ENCODE measurements around the gene RAB11FIP2. TPM values are rescaled to one million over a fixed set of nuclear protein-coding genes. Genes with fewer than 3 reads are reported as not detected.

The RAB11FIP2 gene
- total RNA-seq, 1 experiment from 2014 or later: 18.4 TPM

DNA sequence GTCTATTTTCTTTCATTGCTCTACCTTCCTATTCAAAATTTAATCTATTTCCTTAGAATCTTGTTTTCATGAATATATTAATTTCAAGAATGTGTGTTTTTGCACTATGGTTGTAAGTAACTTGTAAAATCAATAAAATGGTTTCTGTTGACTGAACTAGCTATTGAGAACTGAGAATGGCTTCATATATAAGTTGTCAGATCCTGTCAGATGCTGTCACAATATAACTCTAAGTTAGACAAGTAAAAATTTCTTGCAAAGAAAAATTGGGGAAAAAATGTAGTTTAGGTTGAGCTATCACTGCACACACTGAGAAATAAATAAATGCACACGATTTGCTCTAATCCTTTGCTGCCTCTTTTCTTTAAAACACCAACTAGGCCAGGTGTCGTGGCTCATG, 89.8 kb downstream of the RAB11FIP2 start:
- Histone ChIP-seq H3K79me1 (ENCODE audit: insufficient read depth, low read depth, low read length, poor library complexity, severe bottlenecking) (no peaks in the 10 kb centered on the region), H3K27ac (ENCODE audit: insufficient read length, low read depth, low read length) (no peak overlapping the region), H3K56ac (ENCODE audit: insufficient read length, low read depth, low read length) (no peak overlapping the region), H4K5ac (ENCODE audit: insufficient read length, low read depth, low read length) (no peak overlapping the region), H3K23me2 (ENCODE audit: insufficient read length, low read depth, low read length, poor library complexity, severe bottlenecking) (no peaks in the 10 kb centered on the region), H3K14ac (ENCODE audit: insufficient read depth, low read length) (no peak overlapping the region), H2BK12ac (ENCODE audit: insufficient read length, low read depth, low read length) (no peak overlapping the region), H3K9ac (ENCODE audit: extremely low read depth, insufficient read length, low read length) (no peak overlapping the region), H4K8ac (replicated peaks; ENCODE audit: insufficient read length, low read depth, low read length) (no peak overlapping the region), H3K4me2 (ENCODE audit: insufficient read depth, insufficient read length, low read length) (no peak overlapping the region), H3K4me1 (ENCODE audit: insufficient read depth, low read length) (no peaks in the 10 kb centered on the region), H3K27me3 (ENCODE audit: insufficient read depth, low read length) (no peaks in the 10 kb centered on the region), H4K91ac (ENCODE audit: insufficient read length, low read depth, low read length) (no peak overlapping the region), H3T11ph (ENCODE audit: low read length) (no peak overlapping the region), H3K4ac (ENCODE audit: low read depth, low read length) (no peak overlapping the region), H4K20me1 (ENCODE audit: control insufficient read depth, insufficient read depth, insufficient read length) (no peaks in the 10 kb centered on the region), H3K9me3 (ENCODE audit: control insufficient read depth, low read depth, low read length) (no peaks in the 10 kb centered on the region), H2AK5ac (ENCODE audit: insufficient read length, low read length) (no peak overlapping the region), H3K79me2 (ENCODE audit: insufficient read depth, low read length) (no peaks in the 10 kb centered on the region), H3K18ac (ENCODE audit: insufficient read length, low read depth, low read length) (no peak overlapping the region), H2BK120ac (ENCODE audit: low read depth, low read length, poor library complexity, severe bottlenecking) (no peak overlapping the region), H2BK5ac (ENCODE audit: insufficient read length, low read length) (no peak overlapping the region), H3K23ac (ENCODE audit: insufficient read length, low read depth, low read length) (no peak overlapping the region), H2AFZ (ENCODE audit: low read length) (no peak overlapping the region), H2BK15ac (ENCODE audit: low read depth, low read length) (no peak overlapping the region), H2BK20ac (ENCODE audit: low read depth, low read length, poor library complexity, severe bottlenecking) (no peak overlapping the region)
- Mint-ChIP-seq H3K9me3 (no peaks in the 10 kb centered on the region), H3K4me1 (peaks cover 3 to 5% of the 10 kb centered on the region in 2 experiments; a peak in 3 of 4 replicates), H3K4me3 (no peak overlapping the region), H3K36me3 (ENCODE audit: insufficient read depth in 1 of 3, low read depth in 3 of 3) (no peaks in the 10 kb centered on the region), H3K27me3 (ENCODE audit: low read depth) (peaks cover 6% of the 10 kb centered on the region; the same call in 1 of the 2 replicates), H3K27ac (no peak overlapping the region)
- no CpG with 5 or more reads among the region's 2 CpGs for whole genome bisulfite sequencing (ENCODE audit: extremely low coverage, insufficient read length, low lambda C conversion rate)
- no peak for TF ChIP-seq CTCF (conservative IDR thresholded peaks at IDR 0.05)
- no peak for DNase-seq
